GM19025 (cell line): ENCODE measurements around the gene SLC25A13.
"Not testable (repeated sequence)": the region's sequence is repeated elsewhere in the genome, so short reads cannot be mapped to it uniquely, and the experiment has no call there.

ENCODE experiments used
- ATAC-seq: cut with Tn5 transposase; IDR thresholded peaks from one replicate; pipeline ENCODE4 v1.9.1; 2021; ENCODE audit warnings: mild to moderate bottlenecking, low read depth, moderate library complexity; ENCODE audit not compliant: unreplicated experiment

SLC25A13 gene

GRCh38 chr7:96303105-96303685, 18.7 kb downstream of the SLC25A13 start:
- no peak for ATAC-seq

GRCh38 chr7:96300986-96301385, 20.9 kb downstream of the SLC25A13 start:
- no peak for ATAC-seq

GRCh38 chr7:96300502-96300901, 21.4 kb downstream of the SLC25A13 start:
- ATAC-seq = no peak

GRCh38 chr7:96299496-96299895, 22.4 kb downstream of the SLC25A13 start:
- no peak for ATAC-seq

GRCh38 chr7:96297876-96298275, 24.0 kb downstream of the SLC25A13 start:
- ATAC-seq = no peak

DNA sequence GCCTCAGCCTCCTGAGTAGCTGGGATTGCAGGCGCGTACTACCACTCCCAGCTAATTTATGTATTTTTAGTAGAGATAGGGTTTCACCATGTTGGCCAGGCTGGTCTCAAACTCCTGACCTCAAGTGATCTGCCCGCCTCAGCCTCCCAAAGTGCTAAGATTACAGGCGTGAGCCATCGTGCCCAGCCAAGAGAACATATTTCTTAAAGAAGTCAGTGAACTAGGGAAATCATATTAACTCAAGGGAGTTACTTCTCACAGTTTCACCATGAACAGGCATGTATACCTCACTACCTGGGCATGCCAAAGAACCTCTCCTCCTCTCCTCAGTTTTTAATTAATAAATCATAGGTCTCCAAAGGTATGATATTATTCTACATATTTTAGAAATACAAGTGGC, 24.5 kb downstream of the SLC25A13 start:
- ATAC-seq = not testable (repeated sequence)

- not testable (repeated sequence) for ATAC-seq
Measured at GRCh38 chr7:96293911-96294310, 28.0 kb downstream of the SLC25A13 start.

GRCh38 chr7:96287559-96287958, 34.3 kb downstream of the SLC25A13 start:
- ATAC-seq = no peak

DNA sequence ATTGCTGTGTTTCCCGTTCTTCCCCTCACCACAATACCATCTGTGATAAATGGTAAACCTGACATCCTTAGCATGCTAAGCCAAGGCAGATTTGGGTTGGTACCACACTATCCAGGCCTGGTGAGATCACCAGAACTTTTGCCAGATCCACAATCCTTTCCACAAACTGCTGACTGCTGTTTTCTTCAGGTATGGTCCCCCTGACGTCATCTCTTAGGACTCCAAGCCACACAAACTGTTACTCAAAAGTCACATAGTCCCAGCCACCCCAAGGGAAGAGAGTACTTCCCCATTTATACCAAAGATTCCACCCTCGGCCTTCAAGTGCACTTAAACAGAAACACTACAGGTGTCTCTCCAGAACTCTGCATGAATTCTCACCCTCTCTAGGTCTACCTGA, 34.8 kb downstream of the SLC25A13 start:
- no peak for ATAC-seq

DNA sequence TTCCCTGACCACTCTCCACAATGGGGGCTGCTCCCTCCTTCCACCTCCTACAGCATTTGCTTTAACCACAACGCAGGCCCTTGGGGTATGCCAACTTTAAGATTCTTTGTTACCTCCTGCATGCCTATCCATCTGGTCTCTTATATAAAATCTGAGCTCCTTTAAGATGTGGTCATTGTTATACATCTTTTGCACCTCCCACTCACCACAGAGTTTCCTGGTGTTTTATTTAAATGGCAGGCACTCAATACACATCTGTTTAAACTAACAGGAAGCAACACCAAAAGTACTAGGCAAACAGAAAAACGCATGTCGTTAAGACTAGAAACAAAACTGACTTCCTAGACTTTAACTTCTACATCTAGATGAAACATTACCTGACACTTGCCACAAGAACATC, 36.3 kb downstream of the SLC25A13 start:
- ATAC-seq = peak; percentile 81

DNA sequence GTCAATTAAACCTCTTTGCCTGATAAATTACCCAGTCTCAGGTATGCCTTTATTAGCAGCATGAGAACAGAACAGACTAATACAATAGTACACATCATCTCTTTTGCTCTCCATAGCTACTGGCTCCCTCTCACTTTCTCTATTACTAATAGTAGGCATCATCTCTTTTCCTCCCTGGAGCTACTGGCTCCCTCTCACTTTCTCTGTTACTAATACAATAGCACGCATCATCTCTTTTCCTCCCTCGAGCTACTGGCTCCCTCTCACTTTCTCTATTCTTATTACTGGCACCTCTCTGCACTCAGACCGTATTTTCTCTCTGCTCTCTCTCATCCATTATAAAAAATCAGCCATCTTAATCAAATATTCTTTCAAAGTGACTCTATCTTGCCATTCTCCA, 37.1 kb downstream of the SLC25A13 start:
- ATAC-seq = peak; percentile 30

DNA sequence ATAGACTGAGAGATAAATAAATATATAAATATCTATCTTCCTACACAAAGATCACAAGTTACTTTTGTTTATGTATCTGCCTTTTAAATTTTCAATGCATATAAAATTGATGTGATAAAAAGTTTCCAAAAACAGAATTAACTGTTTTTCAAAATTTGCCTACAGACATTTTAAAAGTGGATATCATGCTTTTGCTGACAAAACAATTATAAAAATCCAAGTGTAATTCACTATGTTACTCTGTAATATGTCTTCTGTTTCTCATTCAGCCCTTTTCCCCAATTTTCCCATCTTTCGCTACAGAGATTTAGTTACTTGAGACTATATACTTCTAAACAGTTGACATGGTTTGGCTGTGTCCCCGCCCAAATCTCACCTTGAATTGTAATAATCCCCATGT, 37.7 kb downstream of the SLC25A13 start:
- ATAC-seq = no peak

- ATAC-seq = no peak
Measured at GRCh38 chr7:96282835-96283234, 39.1 kb downstream of the SLC25A13 start.

- ATAC-seq = no peak
Measured at GRCh38 chr7:96277921-96278320, 44.0 kb downstream of the SLC25A13 start.

GRCh38 chr7:96276019-96276418, 45.9 kb downstream of the SLC25A13 start:
- ATAC-seq = no peak

- no peak for ATAC-seq
Measured at GRCh38 chr7:96273716-96274115, 48.2 kb downstream of the SLC25A13 start.

- ATAC-seq = no peak
Measured at GRCh38 chr7:96269246-96269994, 52.5 kb downstream of the SLC25A13 start.

DNA sequence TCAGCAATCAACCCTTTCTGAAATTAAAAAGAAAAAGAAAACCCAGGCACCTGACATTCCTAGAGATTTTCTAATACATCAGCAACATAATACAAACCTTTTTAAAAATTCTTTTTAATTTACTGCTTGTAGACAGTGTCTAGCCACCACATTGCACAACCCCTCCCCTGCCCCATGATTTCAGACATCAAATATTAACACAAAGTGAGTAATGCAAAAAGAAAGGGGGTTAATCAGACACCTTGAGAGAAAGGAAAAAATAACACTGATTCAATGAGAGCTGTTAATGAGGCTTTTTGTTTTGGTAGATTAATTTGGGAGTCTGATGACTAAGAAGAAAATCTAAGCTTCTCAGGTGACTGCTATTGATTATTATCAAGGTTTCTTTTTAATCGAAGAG, 55.3 kb downstream of the SLC25A13 start:
- no peak for ATAC-seq

- no peak for ATAC-seq
Measured at GRCh38 chr7:96266015-96266414, 55.9 kb downstream of the SLC25A13 start.

- no peak for ATAC-seq
Measured at GRCh38 chr7:96253964-96254363, 67.9 kb downstream of the SLC25A13 start.

DNA sequence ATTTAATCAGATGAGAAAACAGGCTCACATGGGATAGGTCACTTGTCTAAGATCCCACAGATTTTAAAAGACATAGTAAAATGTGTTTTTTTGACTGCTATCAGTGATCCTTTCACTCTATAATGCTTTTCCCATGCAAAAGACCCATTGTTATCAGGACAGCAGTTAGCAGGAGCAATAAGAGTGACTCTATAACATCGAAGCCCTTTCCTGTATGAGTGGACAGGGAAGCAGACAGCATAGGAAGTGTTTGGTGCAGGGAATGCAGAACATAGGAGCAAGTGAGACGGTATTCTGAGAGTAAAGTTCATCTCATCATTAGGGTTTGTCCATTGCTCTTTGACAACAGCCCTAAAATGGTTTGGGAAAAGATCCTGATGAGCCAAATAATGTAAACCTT, 68.5 kb downstream of the SLC25A13 start:
- ATAC-seq = no peak

- no peak for ATAC-seq
Measured at GRCh38 chr7:96250776-96251361, 71.0 kb downstream of the SLC25A13 start.
